ENCODE data around the gene NTSR1.

The NTSR1 gene

DNA sequence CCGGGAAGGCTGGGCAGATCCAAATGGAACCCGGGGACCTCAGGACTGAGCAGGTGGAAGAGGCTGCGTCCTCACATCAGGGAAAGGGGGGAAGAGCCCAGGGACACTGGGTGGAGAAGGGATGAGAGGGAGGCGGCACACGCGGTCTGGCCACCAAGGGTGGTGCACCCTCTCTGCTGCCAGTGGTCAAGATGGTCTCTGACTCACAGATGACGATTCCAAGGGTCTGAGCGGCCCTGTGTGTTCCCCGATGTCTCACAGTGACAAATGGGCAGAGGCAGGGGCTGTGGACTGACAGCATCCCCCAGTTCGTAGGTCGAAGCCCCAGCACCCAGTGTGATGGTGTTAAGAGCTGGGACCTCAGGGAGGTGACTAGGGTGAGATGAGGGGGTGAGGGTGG, 34.3 kb upstream of the NTSR1 start:
- no peak for DNase-seq (ENCODE audit: low read depth in 2 of 2)
- H3K4me3 ChIP-seq (replicated peaks in 1 of 2; ENCODE audit: low read depth in 2 of 2, low read length in 2 of 2), result no peak overlapping the region
- TF ChIP-seq, protein P1, sequence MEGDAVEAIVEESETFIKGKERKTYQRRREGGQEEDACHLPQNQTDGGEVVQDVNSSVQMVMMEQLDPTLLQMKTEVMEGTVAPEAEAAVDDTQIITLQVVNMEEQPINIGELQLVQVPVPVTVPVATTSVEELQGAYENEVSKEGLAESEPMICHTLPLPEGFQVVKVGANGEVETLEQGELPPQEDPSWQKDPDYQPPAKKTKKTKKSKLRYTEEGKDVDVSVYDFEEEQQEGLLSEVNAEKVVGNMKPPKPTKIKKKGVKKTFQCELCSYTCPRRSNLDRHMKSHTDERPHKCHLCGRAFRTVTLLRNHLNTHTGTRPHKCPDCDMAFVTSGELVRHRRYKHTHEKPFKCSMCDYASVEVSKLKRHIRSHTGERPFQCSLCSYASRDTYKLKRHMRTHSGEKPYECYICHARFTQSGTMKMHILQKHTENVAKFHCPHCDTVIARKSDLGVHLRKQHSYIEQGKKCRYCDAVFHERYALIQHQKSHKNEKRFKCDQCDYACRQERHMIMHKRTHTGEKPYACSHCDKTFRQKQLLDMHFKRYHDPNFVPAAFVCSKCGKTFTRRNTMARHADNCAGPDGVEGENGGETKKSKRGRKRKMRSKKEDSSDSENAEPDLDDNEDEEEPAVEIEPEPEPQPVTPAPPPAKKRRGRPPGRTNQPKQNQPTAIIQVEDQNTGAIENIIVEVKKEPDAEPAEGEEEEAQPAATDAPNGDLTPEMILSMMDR (IDR thresholded peaks at IDR 0.05; ENCODE audit: low read depth, low read length), result no peak

GRCh38 chr20:62675156-62675876, 33.3 kb upstream of the NTSR1 start:
- DNase-seq (ENCODE audit: low read depth in 2 of 2), result no peak
- TF ChIP-seq, protein P1 (IDR thresholded peaks at IDR 0.05; ENCODE audit: low read depth, low read length), result no peak
- no peak overlapping the region for H3K4me3 ChIP-seq (replicated peaks in 1 of 2; ENCODE audit: low read depth in 2 of 2, low read length in 2 of 2)

GRCh38 chr20:62675877-62676260, 32.8 kb upstream of the NTSR1 start:
- H3K4me3 ChIP-seq (replicated peaks in 1 of 2; ENCODE audit: low read depth in 2 of 2, low read length in 2 of 2), result no peak overlapping the region
- no peak for DNase-seq (ENCODE audit: low read depth in 2 of 2)
- TF ChIP-seq, protein P1 (IDR thresholded peaks at IDR 0.05; ENCODE audit: low read depth, low read length), result no peak

- TF ChIP-seq, protein P1 (IDR thresholded peaks at IDR 0.05; ENCODE audit: low read depth, low read length), result no peak
These were observed 31.7 kb upstream of the NTSR1 start for GRCh38 chr20:62676976-62677375.

GRCh38 chr20:62677678-62678077, 31.0 kb upstream of the NTSR1 start:
- DNase-seq (ENCODE audit: low read depth in 2 of 2), result no peak
- H3K4me3 ChIP-seq (replicated peaks in 1 of 2; ENCODE audit: low read depth in 2 of 2, low read length in 2 of 2), result no peak overlapping the region
- TF ChIP-seq, protein P1 (IDR thresholded peaks at IDR 0.05; ENCODE audit: low read depth, low read length), result no peak

More at GRCh38 chr20:62676976-62677375, 31.7 kb upstream of the NTSR1 start:
- no peak overlapping the region for H3K4me3 ChIP-seq (replicated peaks in 1 of 2; ENCODE audit: low read depth in 2 of 2, low read length in 2 of 2)
- no peak for DNase-seq (ENCODE audit: low read depth in 2 of 2)

DNA sequence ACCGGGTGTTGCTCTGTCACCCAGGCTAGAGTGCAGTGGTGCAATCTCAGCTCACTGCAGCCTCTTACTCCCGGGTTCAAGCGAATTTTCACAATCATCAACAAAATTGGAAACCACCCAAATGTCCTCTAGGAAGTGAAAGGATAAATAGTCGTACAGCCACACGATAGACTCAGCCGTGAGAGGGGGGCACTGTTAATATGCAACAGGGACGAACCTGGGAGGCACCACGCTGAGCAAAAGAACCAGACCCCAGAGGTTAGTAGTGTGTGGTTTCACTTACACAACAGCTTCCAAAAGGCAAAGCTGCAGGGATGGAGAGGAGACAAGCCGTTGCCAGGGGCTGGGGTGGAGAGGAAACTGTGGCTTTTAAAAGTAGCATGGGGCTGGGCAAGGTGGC, 30.1 kb upstream of the NTSR1 start:
- DNase-seq (ENCODE audit: low read depth in 2 of 2), result no peak
- H3K4me3 ChIP-seq (replicated peaks in 1 of 2; ENCODE audit: low read depth in 2 of 2, low read length in 2 of 2), result no peak overlapping the region
- TF ChIP-seq, protein P1 (IDR thresholded peaks at IDR 0.05; ENCODE audit: low read depth, low read length), result no peak
